ENCODE results near the gene SPRY1. TPM values are rescaled to one million over a fixed set of nuclear protein-coding genes. Genes with fewer than 3 reads are reported as not detected.

The SPRY1 gene
- total RNA-seq, 2 donors from 2014 or later: 9.1 to 18.5 TPM

GRCh38 chr4:123427951-123428350 lies 31.4 kb downstream of the SPRY1 start:
- peaks cover 46% of the 10 kb centered on the region for H3K9me3 Mint-ChIP-seq
- 92 to 100% methylated on average over 1 to 2 of the region's 3 CpGs for WGBS, 2 experiments (ENCODE audit: insufficient coverage in 1 of 2, insufficient read length in 1 of 2)
- H3K9me3 ChIP-seq (ENCODE audit: control insufficient read depth, low read length): peaks cover 30% of the 10 kb centered on the region

GRCh38 chr4:123430031-123430430 lies 33.4 kb downstream of the SPRY1 start:
- no peak overlapping the region for H3K27ac Mint-ChIP-seq
- no peak overlapping the region for H3K4me3 Mint-ChIP-seq
- DNase-seq: no peak
- Histone ChIP-seq H3K9me3 (ENCODE audit: control insufficient read depth, low read length) (peaks cover 35% of the 10 kb centered on the region), H3K4me3 (ENCODE audit: low read length) (no peak overlapping the region), H3K36me3 (ENCODE audit: control insufficient read depth, insufficient read depth, low read length) (no peaks in the 10 kb centered on the region), H3K27ac (ENCODE audit: low read depth, low read length) (no peak overlapping the region), H3K9ac (ENCODE audit: extremely low read depth, low read length, poor library complexity, severe bottlenecking) (no peak overlapping the region), H3K4me1 (ENCODE audit: control insufficient read depth, insufficient read depth, low read length) (no peaks in the 10 kb centered on the region), H3K27me3 (ENCODE audit: control insufficient read depth, insufficient read depth, low read length, poor library complexity, severe bottlenecking) (no peaks in the 10 kb centered on the region)
- H3K9me3 Mint-ChIP-seq: peaks cover 65% of the 10 kb centered on the region
- TF ChIP-seq CTCF (conservative IDR thresholded peaks at IDR 0.05): no peak
- H3K27me3 Mint-ChIP-seq (ENCODE audit: insufficient read depth): no peaks in the 10 kb centered on the region
- H3K4me1 Mint-ChIP-seq: peaks cover 4% of the 10 kb centered on the region
- WGBS, 2 experiments (ENCODE audit: insufficient coverage in 1 of 2, insufficient read length in 1 of 2): 92 to 100% methylated on average over 3 of the region's 3 CpGs
- H3K36me3 Mint-ChIP-seq (ENCODE audit: low read depth): peaks cover 21% of the 10 kb centered on the region

More at GRCh38 chr4:123427951-123428350, 31.4 kb downstream of the SPRY1 start:
- Mint-ChIP-seq H3K4me3 (no peak overlapping the region), H3K4me1 (peaks cover 8% of the 10 kb centered on the region), H3K36me3 (ENCODE audit: low read depth) (peaks cover 8% of the 10 kb centered on the region), H3K27ac (no peak overlapping the region), H3K27me3 (ENCODE audit: insufficient read depth) (no peaks in the 10 kb centered on the region)
- Histone ChIP-seq H3K36me3 (ENCODE audit: control insufficient read depth, insufficient read depth, low read length) (no peaks in the 10 kb centered on the region), H3K27ac (ENCODE audit: low read depth, low read length) (no peak overlapping the region), H3K4me1 (ENCODE audit: control insufficient read depth, insufficient read depth, low read length) (no peaks in the 10 kb centered on the region), H3K4me3 (ENCODE audit: low read length) (no peak overlapping the region), H3K27me3 (ENCODE audit: control insufficient read depth, insufficient read depth, low read length, poor library complexity, severe bottlenecking) (no peaks in the 10 kb centered on the region), H3K9ac (ENCODE audit: extremely low read depth, low read length, poor library complexity, severe bottlenecking) (no peak overlapping the region)
- no peak for TF ChIP-seq CTCF (conservative IDR thresholded peaks at IDR 0.05)
- no peak for DNase-seq

GRCh38 chr4:123430501-123430900 lies 33.9 kb downstream of the SPRY1 start:
- H3K4me3 Mint-ChIP-seq: no peak overlapping the region
- Histone ChIP-seq H3K27ac (ENCODE audit: low read depth, low read length) (no peak overlapping the region), H3K4me3 (ENCODE audit: low read length) (no peak overlapping the region), H3K27me3 (ENCODE audit: control insufficient read depth, insufficient read depth, low read length, poor library complexity, severe bottlenecking) (no peaks in the 10 kb centered on the region), H3K9me3 (ENCODE audit: control insufficient read depth, low read length) (peaks cover 37% of the 10 kb centered on the region), H3K9ac (ENCODE audit: extremely low read depth, low read length, poor library complexity, severe bottlenecking) (no peak overlapping the region), H3K36me3 (ENCODE audit: control insufficient read depth, insufficient read depth, low read length) (no peaks in the 10 kb centered on the region), H3K4me1 (ENCODE audit: control insufficient read depth, insufficient read depth, low read length) (no peaks in the 10 kb centered on the region)
- peaks cover 4% of the 10 kb centered on the region for H3K4me1 Mint-ChIP-seq
- no peak for DNase-seq
- no peak for TF ChIP-seq CTCF (conservative IDR thresholded peaks at IDR 0.05)
- WGBS, 2 experiments (ENCODE audit: insufficient coverage in 1 of 2, insufficient read length in 1 of 2): 86% methylated on average over 2 of the region's 2 CpGs; no CpG with 5 or more reads in 1 of the 2 experiments
- H3K27me3 Mint-ChIP-seq (ENCODE audit: insufficient read depth): no peaks in the 10 kb centered on the region
- no peak overlapping the region for H3K27ac Mint-ChIP-seq
- peaks cover 21% of the 10 kb centered on the region for H3K36me3 Mint-ChIP-seq (ENCODE audit: low read depth)
- H3K9me3 Mint-ChIP-seq: peaks cover 68% of the 10 kb centered on the region

Measured in endodermal cell (in vitro differentiated cells).